Stimulated activated memory B cell treated with anti-CD40 and anti-IgM and Interleukin-4, amounts not matched to agents 10 μg/mL and 1 μg/mL and 100 μg/mL, for 72 hours (primary cell): ENCODE data around the gene PTPN20.
"Not testable (repeated sequence)": the region's sequence is repeated elsewhere in the genome, so short reads cannot be mapped to it uniquely, and the experiment has no call there.

Experiments used
- ATAC-seq: fragments of 150-1000 bp; cut with Tn5 transposase; 2 replicates; pipeline ENCODE4 v1.10.0; 2021
- H3K27ac Mint-ChIP-seq: one replicate; pipeline ENCODE4 v1.8.0; 2022; ENCODE audit warnings: mild to moderate bottlenecking, mixed read lengths
- H3K27me3 Mint-ChIP-seq: one replicate; pipeline ENCODE4 v1.8.0; 2022; ENCODE audit warnings: mixed read lengths
- H3K36me3 Mint-ChIP-seq: one replicate; pipeline ENCODE4 v1.8.0; 2022; ENCODE audit warnings: mixed read lengths
- H3K4me1 Mint-ChIP-seq: one replicate; pipeline ENCODE4 v1.8.0; 2022; ENCODE audit warnings: mixed read lengths
- H3K4me3 Mint-ChIP-seq: one replicate; pipeline ENCODE4 v1.8.0; 2022; ENCODE audit warnings: mild to moderate bottlenecking, moderate library complexity, mixed read lengths
- H3K9me3 Mint-ChIP-seq: one replicate; pipeline ENCODE4 v1.8.0; 2022; ENCODE audit warnings: mixed read lengths

PTPN20 gene, protein sequence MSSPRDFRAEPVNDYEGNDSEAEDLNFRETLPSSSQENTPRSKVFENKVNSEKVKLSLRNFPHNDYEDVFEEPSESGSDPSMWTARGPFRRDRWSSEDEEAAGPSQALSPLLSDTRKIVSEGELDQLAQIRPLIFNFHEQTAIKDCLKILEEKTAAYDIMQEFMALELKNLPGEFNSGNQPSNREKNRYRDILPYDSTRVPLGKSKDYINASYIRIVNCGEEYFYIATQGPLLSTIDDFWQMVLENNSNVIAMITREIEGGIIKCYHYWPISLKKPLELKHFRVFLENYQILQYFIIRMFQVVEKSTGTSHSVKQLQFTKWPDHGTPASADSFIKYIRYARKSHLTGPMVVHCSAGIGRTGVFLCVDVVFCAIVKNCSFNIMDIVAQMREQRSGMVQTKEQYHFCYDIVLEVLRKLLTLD

DNA sequence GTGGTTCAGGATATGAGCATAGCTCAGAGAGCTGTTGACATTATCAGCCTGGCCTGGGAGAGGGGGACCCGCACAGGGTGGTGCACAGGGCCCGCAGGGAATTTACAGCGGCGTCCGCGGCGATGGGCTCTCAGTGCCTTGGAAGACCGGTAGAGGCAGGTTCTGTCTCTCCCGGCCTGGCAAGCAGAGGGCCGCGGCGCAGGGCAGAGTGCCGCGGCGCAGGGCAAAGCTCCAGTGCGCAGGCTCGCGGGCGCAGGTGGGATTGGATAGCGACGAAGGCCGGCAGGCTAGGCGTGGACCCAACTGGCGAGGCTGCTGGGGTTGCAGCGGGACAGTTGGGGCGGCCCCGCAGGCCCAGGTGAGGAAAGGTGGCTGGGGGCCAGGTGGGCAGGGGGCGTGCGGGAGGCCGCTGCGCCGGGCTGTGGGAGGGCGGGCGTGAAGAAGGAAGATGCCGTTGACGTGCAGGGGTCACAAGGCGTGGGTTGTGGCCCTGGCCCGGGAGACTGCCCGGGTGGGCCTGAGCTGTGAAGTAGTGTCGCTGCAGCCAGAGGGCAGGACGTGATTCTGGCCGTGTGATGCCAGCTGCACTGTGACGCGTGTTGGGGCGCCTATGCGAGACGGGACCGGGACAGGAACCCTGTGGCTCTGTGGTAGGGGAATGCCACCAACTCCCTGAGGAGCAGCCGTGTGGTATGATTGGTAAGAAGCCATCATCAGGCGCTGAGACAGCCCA is at the start of gene PTPN20:
PTPN20 (plus strand) TSS at position 285 of the 733 bp plus-strand sequence. CDS start 21,072 bp downstream, outside the sequence.
- Mint-ChIP-seq H3K27ac (peak within 1 kb of the TSS; percentile 69), H3K4me3 (peak within 1 kb of the TSS; percentile 62)
- H3K4me1 Mint-ChIP-seq, H3K9me3 Mint-ChIP-seq, H3K36me3 Mint-ChIP-seq, H3K27me3 Mint-ChIP-seq: not testable (repeated sequence)
- ATAC-seq = peak; percentile 76

DNA sequence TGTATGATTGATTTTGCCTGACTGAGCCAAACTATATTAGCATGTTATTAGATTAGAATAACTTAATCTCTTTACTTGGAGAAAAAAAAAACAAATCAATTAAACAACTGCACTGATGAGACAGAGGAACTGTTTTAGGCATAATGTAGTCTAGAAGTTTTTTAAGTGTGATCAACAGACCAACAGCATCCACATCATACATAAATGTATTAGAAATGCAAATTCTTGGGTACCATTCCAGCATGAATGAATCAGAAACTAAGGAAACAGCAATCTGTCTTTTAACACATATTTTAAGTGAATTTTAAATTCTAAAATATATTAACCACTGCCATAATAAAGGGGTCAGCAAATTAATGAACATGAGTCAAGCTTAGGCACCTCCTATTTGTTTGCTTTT is 41.5 kb upstream of the PTPN20 start:
- H3K36me3 Mint-ChIP-seq, H3K4me1 Mint-ChIP-seq, H3K9me3 Mint-ChIP-seq, ATAC-seq, H3K27ac Mint-ChIP-seq, H3K27me3 Mint-ChIP-seq, H3K4me3 Mint-ChIP-seq: not testable (repeated sequence)

DNA sequence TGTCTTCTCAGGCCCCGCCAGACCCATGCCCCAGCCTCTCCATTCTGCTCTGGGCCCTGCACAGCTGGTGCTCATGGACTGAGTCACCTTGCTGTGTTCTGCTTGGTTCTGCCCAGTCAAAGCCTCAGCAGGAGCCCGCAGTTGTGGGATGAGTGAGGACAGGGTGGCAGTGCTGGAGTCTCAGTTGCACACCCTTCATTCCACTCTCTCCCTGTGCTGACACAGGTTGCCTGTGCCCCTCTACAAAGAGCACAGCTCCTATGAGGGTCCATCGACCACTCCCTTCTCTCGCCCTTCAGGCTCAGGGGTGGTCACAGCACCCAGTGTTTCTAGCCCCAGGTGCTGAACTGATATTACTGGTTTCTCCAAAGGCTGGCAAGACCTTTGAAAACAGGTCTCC is 39.6 kb upstream of the PTPN20 start:
- H3K4me3 Mint-ChIP-seq, H3K27ac Mint-ChIP-seq, H3K27me3 Mint-ChIP-seq, H3K9me3 Mint-ChIP-seq, H3K4me1 Mint-ChIP-seq, H3K36me3 Mint-ChIP-seq: not testable (repeated sequence)
- peak; percentile 44 for ATAC-seq

DNA sequence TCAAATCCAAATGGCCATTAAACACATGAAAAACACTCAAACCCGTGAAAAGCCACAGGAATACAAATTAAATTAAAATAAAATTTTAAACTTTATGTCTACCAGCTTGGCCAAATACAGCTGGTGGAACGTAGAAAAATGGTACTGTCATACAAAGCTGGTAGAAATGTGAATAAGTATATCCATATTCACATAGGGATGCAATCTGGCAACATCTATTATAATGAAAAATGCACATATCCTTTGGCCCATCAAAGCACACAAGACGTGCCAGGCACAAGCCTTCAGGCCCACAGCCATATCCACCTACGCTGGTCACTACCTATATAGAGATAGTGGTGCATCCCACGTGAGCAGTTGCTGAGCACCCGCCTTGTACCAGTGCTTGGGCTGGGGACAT is 35.9 kb upstream of the PTPN20 start:
- not testable (repeated sequence) for H3K36me3 Mint-ChIP-seq, ATAC-seq, H3K27ac Mint-ChIP-seq, H3K27me3 Mint-ChIP-seq, H3K9me3 Mint-ChIP-seq, H3K4me3 Mint-ChIP-seq, H3K4me1 Mint-ChIP-seq

DNA sequence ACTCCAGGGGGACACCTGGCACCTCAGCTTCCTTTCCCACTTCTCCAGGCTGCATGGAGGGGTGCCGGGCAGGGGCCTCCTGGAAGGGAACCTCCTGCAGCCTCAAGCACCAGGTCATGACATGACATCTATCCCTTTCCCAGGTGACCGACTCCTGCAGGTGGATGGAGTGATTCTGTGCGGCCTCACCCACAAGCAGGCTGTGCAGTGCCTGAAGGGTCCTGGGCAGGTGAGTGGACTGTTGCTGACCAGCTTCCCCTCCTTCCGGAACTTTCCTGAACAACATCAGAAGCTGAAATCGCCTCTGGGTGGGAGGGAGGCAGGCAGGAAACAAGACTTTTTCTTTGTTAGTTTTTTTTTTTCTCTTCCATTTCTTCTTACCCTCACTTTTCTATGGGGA is 34.5 kb upstream of the PTPN20 start:
- ATAC-seq = peak; percentile 51
- H3K27me3 Mint-ChIP-seq, H3K36me3 Mint-ChIP-seq, H3K4me1 Mint-ChIP-seq, H3K9me3 Mint-ChIP-seq, H3K4me3 Mint-ChIP-seq, H3K27ac Mint-ChIP-seq: not testable (repeated sequence)

DNA sequence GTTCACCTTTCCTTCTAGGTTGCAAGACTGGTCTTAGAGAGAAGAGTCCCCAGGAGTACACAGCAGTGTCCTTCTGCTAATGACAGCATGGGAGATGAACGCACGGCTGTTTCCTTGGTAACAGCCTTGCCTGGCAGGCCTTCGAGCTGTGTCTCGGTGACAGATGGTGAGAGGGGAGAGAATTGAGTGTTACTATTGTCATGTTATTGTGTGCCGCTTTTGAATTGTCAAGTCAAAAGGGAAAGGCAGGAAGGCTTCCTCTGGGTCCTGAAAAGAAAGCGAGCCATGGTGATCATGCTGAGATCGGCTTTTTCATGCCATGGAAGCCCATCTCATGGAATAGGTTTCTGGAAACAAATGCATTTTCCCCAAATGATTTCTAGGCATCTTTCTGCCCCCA is 32.5 kb upstream of the PTPN20 start:
- H3K36me3 Mint-ChIP-seq, H3K9me3 Mint-ChIP-seq, ATAC-seq, H3K27ac Mint-ChIP-seq, H3K4me3 Mint-ChIP-seq, H3K4me1 Mint-ChIP-seq, H3K27me3 Mint-ChIP-seq: not testable (repeated sequence)

DNA sequence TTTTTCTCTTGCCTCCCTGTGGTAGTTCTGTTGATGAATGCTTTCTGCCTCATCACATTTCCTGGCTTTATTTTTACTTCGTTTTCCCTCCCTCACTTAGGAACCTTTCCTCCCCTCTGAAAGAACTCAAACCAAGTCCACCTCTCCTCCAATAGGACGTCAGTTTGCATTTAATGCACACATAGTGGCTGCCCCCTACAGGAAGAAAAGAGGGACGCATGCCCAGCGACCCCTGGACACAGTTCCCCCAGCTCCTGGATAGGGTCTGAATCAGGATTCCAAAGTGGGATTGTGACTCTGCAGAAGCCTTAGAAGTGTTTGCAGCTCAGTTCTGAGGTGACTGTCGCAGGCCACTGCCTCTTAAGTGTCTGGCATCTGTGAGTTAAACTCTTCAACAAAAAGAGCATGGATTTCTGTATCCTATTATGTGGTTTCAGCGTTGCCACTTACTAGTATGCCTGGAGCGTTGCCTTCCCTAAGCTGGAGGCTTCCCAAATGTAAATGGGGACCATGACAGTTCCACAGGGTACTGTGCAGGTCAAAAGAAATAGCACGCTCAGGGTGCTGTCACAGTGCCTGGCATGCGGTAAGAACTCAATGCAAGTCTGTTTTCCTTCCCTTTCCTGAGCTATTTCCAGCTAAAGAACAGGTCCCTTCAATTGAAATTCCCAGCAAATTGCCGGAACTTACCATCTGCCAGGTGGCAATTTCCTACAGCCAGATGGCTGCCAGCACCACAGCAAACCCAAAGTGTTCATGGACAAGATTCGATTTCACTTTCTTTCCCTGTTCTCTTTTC is 20.2 kb upstream of the PTPN20 start:
- not testable (repeated sequence) for H3K4me3 Mint-ChIP-seq, H3K27ac Mint-ChIP-seq, H3K4me1 Mint-ChIP-seq, H3K36me3 Mint-ChIP-seq, H3K27me3 Mint-ChIP-seq, H3K9me3 Mint-ChIP-seq
- ATAC-seq = peak; percentile 21

DNA sequence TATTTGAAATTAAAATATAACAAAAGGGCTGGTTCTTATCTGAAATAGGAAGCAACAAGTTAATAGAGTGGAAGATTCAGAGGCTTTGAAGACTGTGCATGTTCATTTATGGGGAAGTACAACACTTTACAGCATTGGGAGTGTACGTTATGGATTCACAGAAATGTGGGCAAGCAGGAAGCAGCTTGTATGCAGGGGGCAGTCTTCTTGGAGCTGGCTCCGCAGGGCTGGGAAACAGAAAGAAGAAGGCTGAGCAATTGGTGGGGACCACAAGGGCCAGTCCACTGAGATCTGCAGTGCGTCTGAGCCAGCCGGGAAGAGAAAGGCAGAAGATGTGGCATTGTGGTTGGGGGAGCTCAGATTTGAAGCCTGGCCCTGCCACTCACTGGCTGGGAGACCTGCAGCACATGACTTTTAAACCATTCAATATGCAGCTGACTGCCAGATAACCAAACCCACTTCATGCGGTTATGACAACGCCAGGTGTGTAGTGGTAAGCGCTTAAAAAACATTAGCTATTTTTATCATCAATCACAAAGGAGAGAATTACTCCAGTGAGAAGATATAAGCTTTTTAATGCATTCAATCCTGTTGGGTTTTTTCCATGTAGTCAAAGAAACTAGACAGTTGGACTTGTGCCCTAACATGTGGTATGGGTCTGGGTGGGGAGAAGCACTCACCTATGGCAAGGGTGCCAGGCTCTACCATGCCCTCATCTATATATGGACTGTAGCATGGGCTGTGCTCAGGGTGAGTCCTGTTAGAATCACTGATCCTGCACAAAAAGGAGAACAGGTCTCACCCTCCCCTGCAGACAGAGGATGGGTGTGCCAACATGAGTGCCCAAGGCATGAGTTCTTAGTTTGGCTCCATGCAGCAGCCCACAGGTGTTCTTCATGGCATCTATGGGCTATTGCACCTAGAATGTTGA is 14.2 kb upstream of the PTPN20 start:
- ATAC-seq, H3K27ac Mint-ChIP-seq, H3K36me3 Mint-ChIP-seq, H3K4me3 Mint-ChIP-seq, H3K4me1 Mint-ChIP-seq, H3K27me3 Mint-ChIP-seq, H3K9me3 Mint-ChIP-seq: not testable (repeated sequence)

DNA sequence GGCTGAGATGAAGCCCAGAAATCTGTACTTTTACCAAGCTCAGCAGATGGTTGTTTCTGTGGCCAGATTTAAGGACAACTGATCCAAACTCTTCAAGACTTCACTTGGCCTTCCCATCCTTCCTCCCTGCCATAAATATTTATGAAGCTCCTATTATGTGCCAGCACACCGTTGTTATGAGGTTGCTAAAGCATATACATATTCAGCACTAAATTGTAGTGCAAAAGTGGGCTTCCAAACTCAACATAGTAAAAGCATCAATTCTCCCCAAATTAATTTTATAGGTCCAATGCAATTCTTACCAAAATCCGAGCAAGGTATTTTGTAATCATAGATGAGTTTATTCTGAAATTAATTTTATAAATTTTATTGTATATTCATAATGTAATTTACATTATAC is 10.0 kb upstream of the PTPN20 start:
- H3K9me3 Mint-ChIP-seq, H3K4me1 Mint-ChIP-seq, H3K27ac Mint-ChIP-seq, H3K27me3 Mint-ChIP-seq, H3K4me3 Mint-ChIP-seq, ATAC-seq, H3K36me3 Mint-ChIP-seq: not testable (repeated sequence)

DNA sequence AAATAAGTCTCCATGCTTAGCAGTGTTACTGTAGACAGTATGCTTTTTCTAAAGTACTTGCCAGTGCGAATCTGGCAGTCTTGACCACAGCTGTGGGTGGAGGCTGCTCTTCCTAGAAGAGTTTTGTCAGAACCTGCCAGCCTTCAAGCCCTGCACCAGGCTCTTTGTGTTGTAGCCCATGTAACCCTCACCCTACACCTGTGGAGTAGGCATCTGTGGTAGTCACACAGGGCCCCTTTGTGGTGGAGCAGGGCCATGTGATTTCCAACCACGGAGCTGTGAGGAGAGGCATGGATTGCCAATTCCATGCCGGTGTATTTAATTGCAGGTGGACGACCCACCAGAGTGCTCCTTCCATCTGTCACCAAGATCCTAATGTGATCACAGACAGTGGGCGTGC is 7.4 kb upstream of the PTPN20 start:
- H3K4me3 Mint-ChIP-seq, ATAC-seq, H3K36me3 Mint-ChIP-seq, H3K4me1 Mint-ChIP-seq, H3K27me3 Mint-ChIP-seq, H3K9me3 Mint-ChIP-seq, H3K27ac Mint-ChIP-seq: not testable (repeated sequence)

DNA sequence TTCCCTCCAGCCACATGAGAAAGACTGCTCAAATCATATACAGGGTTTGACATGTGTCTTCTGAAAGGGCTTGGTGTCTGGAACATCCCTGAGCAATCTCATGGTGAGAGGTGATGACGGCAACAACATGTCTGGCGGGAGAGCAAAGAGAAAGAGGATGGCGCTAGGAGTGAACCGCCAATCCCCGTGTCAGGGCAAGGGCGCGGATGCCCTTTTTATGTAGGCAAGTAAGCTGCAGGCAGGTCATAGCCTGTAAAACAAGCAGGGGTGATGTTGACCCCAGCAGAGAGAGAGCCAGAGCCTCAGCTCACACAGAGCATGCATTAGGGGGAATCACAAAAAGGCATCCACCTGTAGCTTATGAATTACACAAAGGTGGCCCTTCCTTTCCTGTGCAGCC is 4.9 kb upstream of the PTPN20 start:
- H3K9me3 Mint-ChIP-seq, ATAC-seq, H3K4me3 Mint-ChIP-seq, H3K27me3 Mint-ChIP-seq, H3K4me1 Mint-ChIP-seq, H3K36me3 Mint-ChIP-seq, H3K27ac Mint-ChIP-seq: not testable (repeated sequence)

DNA sequence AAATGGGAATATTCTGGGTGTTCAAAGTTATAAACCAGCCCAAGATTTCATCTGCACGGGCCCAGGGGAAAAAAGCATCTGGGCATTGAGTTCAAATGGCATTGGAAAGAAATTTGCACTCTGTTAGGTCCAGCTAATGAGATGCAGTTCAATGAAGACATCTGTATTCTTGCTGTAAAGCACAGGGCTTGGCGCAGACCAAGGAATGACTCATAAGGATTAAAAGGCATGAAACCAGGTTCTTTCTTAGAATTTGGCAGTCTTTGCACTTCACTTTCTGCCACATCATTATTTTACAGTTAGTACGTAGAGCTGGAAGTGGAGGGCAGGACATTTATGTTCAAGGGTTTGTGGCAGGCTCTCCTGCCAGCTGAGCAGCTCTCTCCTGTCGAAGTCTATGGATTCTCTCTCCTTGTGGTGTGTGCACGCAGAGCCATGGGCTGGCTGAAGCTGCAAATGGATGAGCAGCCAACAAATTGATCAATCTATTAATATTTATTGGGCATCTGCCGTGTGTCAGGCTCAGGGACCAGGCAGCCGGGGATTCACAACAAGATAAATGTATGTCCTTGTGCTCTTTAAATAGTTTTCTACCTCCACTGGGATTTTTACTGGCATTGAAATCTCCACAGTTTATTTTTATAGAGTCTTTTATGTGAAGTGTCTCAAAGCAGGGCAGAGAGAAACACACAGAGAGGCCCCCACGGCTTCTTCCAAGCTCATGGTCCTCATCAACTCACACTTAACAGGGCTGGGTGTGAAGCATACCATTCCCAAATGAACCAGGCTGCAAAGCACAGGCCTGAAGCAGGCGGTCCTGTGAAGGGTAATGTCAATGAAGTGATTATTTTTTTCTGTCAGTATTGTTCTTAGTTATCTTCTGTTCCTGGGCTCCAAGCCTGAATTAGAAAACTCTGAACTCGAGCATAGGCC is 3.8 kb upstream of the PTPN20 start:
- H3K4me1 Mint-ChIP-seq, ATAC-seq, H3K27ac Mint-ChIP-seq, H3K36me3 Mint-ChIP-seq, H3K4me3 Mint-ChIP-seq, H3K27me3 Mint-ChIP-seq, H3K9me3 Mint-ChIP-seq: not testable (repeated sequence)

DNA sequence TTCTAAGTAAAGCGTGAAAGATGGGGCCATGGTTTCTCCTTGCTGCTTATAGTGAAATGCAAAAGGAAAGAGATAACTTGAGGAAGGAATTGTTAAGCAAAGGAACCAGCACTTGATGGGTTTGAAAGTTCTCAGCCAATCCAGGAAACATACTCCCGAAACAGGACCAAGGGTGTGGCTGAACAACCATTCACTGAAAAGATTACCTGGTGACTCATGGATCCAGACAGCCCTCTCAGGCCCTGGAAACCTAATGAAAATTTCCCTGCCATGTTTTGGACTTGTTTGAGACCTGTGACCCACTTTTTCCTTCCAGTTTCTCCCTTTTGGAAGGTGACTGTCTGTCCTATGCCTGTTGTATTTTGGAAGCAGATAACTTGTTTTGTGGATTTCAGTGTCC is 11.3 kb downstream of the PTPN20 start:
- not testable (repeated sequence) for H3K36me3 Mint-ChIP-seq, H3K27ac Mint-ChIP-seq, H3K4me1 Mint-ChIP-seq, H3K27me3 Mint-ChIP-seq, ATAC-seq, H3K4me3 Mint-ChIP-seq, H3K9me3 Mint-ChIP-seq

DNA sequence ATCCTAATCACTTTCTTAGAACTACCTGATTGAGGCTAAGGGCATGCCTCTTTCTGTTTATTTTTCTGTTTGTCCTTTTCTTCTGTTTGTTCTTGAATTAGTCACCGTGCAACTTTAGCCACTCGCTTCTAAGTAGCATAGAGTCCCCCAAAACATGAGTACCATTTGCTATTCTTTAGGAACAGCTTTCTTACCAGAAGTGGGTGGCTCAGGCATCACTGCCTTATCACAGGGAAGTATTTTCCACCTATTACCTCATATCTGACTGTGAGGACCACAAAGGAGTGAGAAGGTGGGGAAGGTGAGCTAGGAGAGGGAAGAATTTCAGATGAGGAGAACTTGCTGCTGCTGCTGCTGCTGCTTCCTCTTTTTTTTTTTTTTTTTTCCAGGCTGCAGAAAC is 13.9 kb downstream of the PTPN20 start:
- H3K9me3 Mint-ChIP-seq, H3K4me1 Mint-ChIP-seq, H3K27ac Mint-ChIP-seq: not testable (repeated sequence)

More for the DNA sequence above, 13.9 kb downstream of the PTPN20 start:
- not testable (repeated sequence) for H3K27me3 Mint-ChIP-seq, H3K4me3 Mint-ChIP-seq, ATAC-seq, H3K36me3 Mint-ChIP-seq
